HCT116 (cell line): ENCODE results near the gene PXN. TPM values are rescaled to one million over a fixed set of nuclear protein-coding genes. Genes with fewer than 3 reads are reported as not detected.

Experiments used
- ATAC-seq: fragments of 200-7000 bp; cut with Tn5 transposase; 2 replicates; pipeline ENCODE4 v1.9.1; 2020; ENCODE audit warnings: mild to moderate bottlenecking, moderate library complexity
- BruUV-seq: library from RNA; stranded (reverse); fragments of 400-500 nt; replicated peaks from 2 replicates; lab custom pipeline; 2021; lab: Mats Ljungman, UMichigan
- CTCF ChIA-PET: fragments of 300-600 bp; sonication (Branson Sonifier 250); formaldehyde crosslinking; loops from one replicate; lab custom pipeline; 2021; ENCODE audit warnings: antibody characterized with exemption; lab: Charles Lee
- POLR2A ChIA-PET: fragments of 300-600, 350-600 bp; sonication (Branson Sonifier 250); formaldehyde crosslinking; loops from one replicate; lab custom pipeline; 2021; ENCODE audit warnings: antibody characterized with exemption; lab: Charles Lee
- RAD21 ChIA-PET, 2 experiments: fragments of 300-600 bp; sonication (Branson Sonifier 250); formaldehyde crosslinking; loops; one replicate each; lab custom pipeline; 2023; ENCODE audit warnings: low total read pairs in 2 of 2; ENCODE audit not compliant: uncharacterized antibody in 2 of 2, unreplicated experiment in 2 of 2, low non-redundant PET in 1 of 2; lab: Charles Lee
- DNase-seq: peaks from one replicate; pipeline ENCODE4 v3.0.0-alpha.2; 2010; ENCODE audit warnings: low read depth, low spot score
- H2AFZ ChIP-seq: fragments of 200-600 bp; shearing (Covaris generic), sonication (generic); 2 replicates; pipeline ENCODE4 v1.6.1; 2017; ENCODE audit warnings: low read depth, mixed run types, mixed read lengths, antibody characterized with exemption, low read length; ENCODE audit not compliant: poor library complexity, severe bottlenecking
- H3K27ac ChIP-seq: 2 replicates; pipeline ENCODE4 v1.5.1; 2012; ENCODE audit warnings: low read depth, low read length
- H3K27me3 ChIP-seq: fragments of 200-600 bp; sonication (generic); 2 replicates; pipeline ENCODE4 v1.6.1; 2016; ENCODE audit warnings: mixed run types, low read length, mixed read lengths; ENCODE audit not compliant: insufficient read depth
- H3K36me3 ChIP-seq, 2 experiments: fragments of 200-500 bp in 1 of 2; fragments of 200-600 bp in 1 of 2; sonication (Bioruptor generic) in 1 of 2; sonication (generic) in 1 of 2; 2 replicates each; pipeline versions ENCODE4 v1.5.1 to v1.6.1; 2014 to 2016; ENCODE audit warnings: low read length in 2 of 2, inconsistent platforms in 1 of 2, mixed read lengths in 1 of 2, mixed run types in 1 of 2; ENCODE audit not compliant: insufficient read depth in 2 of 2, control insufficient read depth in 1 of 2
- H3K4me1 ChIP-seq, 2 experiments: fragments of 200-600 bp in 1 of 2; sonication (generic) in 1 of 2; 2 replicates each; pipeline versions ENCODE4 v1.5.1 to v1.6.1; 2012 to 2017; ENCODE audit warnings: low read length in 2 of 2, inconsistent platforms in 1 of 2, mild to moderate bottlenecking in 1 of 2, mixed read lengths in 1 of 2, mixed run types in 1 of 2, moderate library complexity in 1 of 2; ENCODE audit not compliant: insufficient read depth in 2 of 2, control insufficient read depth in 1 of 2
- H3K4me2 ChIP-seq: fragments of 200-600 bp; sonication (generic); 2 replicates; pipeline ENCODE4 v1.6.1; 2017; ENCODE audit warnings: mixed run types, low read length, mixed read lengths
- H3K4me3 ChIP-seq, 2 experiments: fragments of 200-600 bp in 1 of 2; sonication (generic) in 1 of 2; replicated peaks in 1 of 2; 2 replicates each; pipeline ENCODE4 v1.5.1; 2011 to 2016; ENCODE audit warnings: low read length in 2 of 2, control low read depth in 1 of 2, low read depth in 1 of 2, mild to moderate bottlenecking in 1 of 2, mixed read lengths in 1 of 2, mixed run types in 1 of 2
- H3K79me2 ChIP-seq: fragments of 200-600 bp; sonication (generic); 2 replicates; pipeline ENCODE4 v1.6.1; 2017; ENCODE audit warnings: mild to moderate bottlenecking, mixed run types, low read length, moderate library complexity, mixed read lengths; ENCODE audit not compliant: insufficient read depth
- H3K9ac ChIP-seq: fragments of 200-600 bp; sonication (generic); 2 replicates; pipeline ENCODE4 v1.6.1; 2016; ENCODE audit warnings: low read length, mixed read lengths
- H3K9me2 ChIP-seq: fragments of 200-600 bp; sonication (generic), shearing (Covaris generic); 2 replicates; pipeline ENCODE4 v1.6.1; 2017; ENCODE audit warnings: mixed run types, mild to moderate bottlenecking, moderate library complexity; ENCODE audit not compliant: insufficient read depth
- H3K9me3 ChIP-seq, 2 experiments: fragments of 200-500 bp in 1 of 2; fragments of 200-600 bp in 1 of 2; sonication (Bioruptor generic) in 1 of 2; sonication (generic) in 1 of 2; 2 replicates each; pipeline ENCODE4 v1.6.1; 2014 to 2017; ENCODE audit warnings: low read length in 2 of 2, mixed read lengths in 2 of 2, inconsistent platforms in 1 of 2, low read depth in 1 of 2, mild to moderate bottlenecking in 1 of 2, mixed run types in 1 of 2, moderate library complexity in 1 of 2; ENCODE audit not compliant: control insufficient read depth in 1 of 2, insufficient read depth in 1 of 2
- H4K20me1 ChIP-seq: fragments of 200-600 bp; sonication (generic), shearing (Covaris generic); 2 replicates; pipeline ENCODE4 v1.6.1; 2017; ENCODE audit warnings: mixed run types, mild to moderate bottlenecking, moderate library complexity; ENCODE audit not compliant: insufficient read depth
- CBX3 ChIP-seq: IDR thresholded peaks from 2 replicates; pipeline ENCODE4 v1.6.1; 2012; ENCODE audit warnings: low read depth
- EGR1 ChIP-seq: IDR thresholded peaks from 2 replicates; pipeline ENCODE4 v1.6.1; 2012; ENCODE audit warnings: low read depth
- ELF1 ChIP-seq: IDR thresholded peaks from 2 replicates; pipeline ENCODE4 v1.6.1; 2012; ENCODE audit warnings: low read depth, borderline replicate concordance
- EZH2 ChIP-seq: fragments of 200-600 bp; sonication (generic); IDR thresholded peaks from 2 replicates; pipeline ENCODE4 v1.6.1; 2017; ENCODE audit warnings: antibody characterized with exemption, mixed run types
- EZH2phosphoT487 ChIP-seq: fragments of 200-600 bp; IDR thresholded peaks from 2 replicates; pipeline ENCODE4 v1.6.1; 2018; ENCODE audit warnings: antibody characterized with exemption, borderline replicate concordance
- FOSL1 ChIP-seq: IDR thresholded peaks from 2 replicates; pipeline ENCODE4 v1.6.1; 2012; ENCODE audit warnings: low read depth
- JUND ChIP-seq: IDR thresholded peaks from 2 replicates; pipeline ENCODE4 v1.6.1; 2012
- POLR2AphosphoS5 ChIP-seq: IDR thresholded peaks from 2 replicates; pipeline ENCODE4 v1.6.1; 2011; ENCODE audit warnings: mild to moderate bottlenecking, low read depth, low read length, moderate library complexity
- RAD21 ChIP-seq: IDR thresholded peaks from 2 replicates; pipeline ENCODE4 v1.6.1; 2012; ENCODE audit warnings: low read depth, mild to moderate bottlenecking
- SIN3A ChIP-seq: IDR thresholded peaks from 2 replicates; pipeline ENCODE4 v1.6.1; 2012; ENCODE audit warnings: low read depth
- SP1 ChIP-seq: IDR thresholded peaks from 2 replicates; pipeline ENCODE4 v1.6.1; 2012; ENCODE audit warnings: low read depth
- TCF7L2 ChIP-seq: IDR thresholded peaks from 2 replicates; pipeline ENCODE4 v1.7.0; 2011; ENCODE audit warnings: borderline replicate concordance, inconsistent platforms; ENCODE audit not compliant: insufficient read depth, insufficient read length; ENCODE audit errors: extremely low read depth
- YY1 ChIP-seq: IDR thresholded peaks from 2 replicates; pipeline ENCODE4 v1.6.1; 2011; ENCODE audit warnings: low read length, low read depth, moderate library complexity, mild to moderate bottlenecking; ENCODE audit not compliant: insufficient replicate concordance; ENCODE audit errors: extremely low read depth
- ZBTB33 ChIP-seq: IDR thresholded peaks from 2 replicates; pipeline ENCODE4 v1.6.1; 2011; ENCODE audit warnings: mild to moderate bottlenecking, low read length, moderate library complexity; ENCODE audit not compliant: insufficient replicate concordance; ENCODE audit errors: extremely low read depth
- ZNF274 ChIP-seq: fragments of 200-500 bp; sonication (Bioruptor generic); IDR thresholded peaks from 2 replicates; pipeline ENCODE4 v1.6.1; 2014; ENCODE audit warnings: mild to moderate bottlenecking, low read depth, low read length, inconsistent platforms
- intact Hi-C: fragments of 100-400 bp; cut with micrococcal nuclease; formaldehyde crosslinking; loops from 2 replicates; pipeline ENCODE4 v1.10.0; 2022
- total RNA-seq: library from RNA; stranded (reverse); gene quantifications from one replicate; pipeline ENCODE4 v1.2.1, GENCODE V29; 2021; ENCODE audit not compliant: unreplicated experiment
- TF ChIP-seq, protein P1 (sequence below), 3 experiments: fragments of 200-600 bp in 1 of 3; sonication (generic) in 1 of 3; IDR thresholded peaks in 2 of 3; conservative IDR thresholded peaks in 1 of 3; 2 replicates each; pipeline ENCODE4 v1.5.1; 2012 to 2017; ENCODE audit warnings: low read depth in 2 of 3, low read length in 2 of 3, antibody characterized with exemption in 1 of 3, borderline replicate concordance in 1 of 3, control low read depth in 1 of 3, mild to moderate bottlenecking in 1 of 3, mixed read lengths in 1 of 3, mixed run types in 1 of 3, moderate library complexity in 1 of 3; ENCODE audit not compliant: insufficient read depth in 1 of 3
- TF ChIP-seq, protein P2 (sequence below): IDR thresholded peaks from 2 replicates; pipeline ENCODE4 v1.6.1; 2012; ENCODE audit warnings: low read depth
- TF ChIP-seq, protein P3 (sequence below): IDR thresholded peaks from 2 replicates; pipeline ENCODE4 v1.6.1; 2012

Gene PXN
- total RNA-seq, 1 experiment from 2014 or later, result 211 TPM

GRCh38 chr12:120252071-120252906 is 13.2 kb downstream of the PXN start:
- H4K20me1 ChIP-seq, result peaks cover 9% of the 10 kb centered on the region; the same call in 1 of the 2 replicates
- no TSS peak for BruUV-seq
- H3K36me3 ChIP-seq, result peaks cover 3 to 12% of the 10 kb centered on the region in 2 experiments; a peak in 2 of 4 replicates
- H3K27ac ChIP-seq, result no peak overlapping the region
- no peak overlapping the region for H2AFZ ChIP-seq
- H3K27me3 ChIP-seq, result no peaks in the 10 kb centered on the region
- DNase-seq (no peak), ATAC-seq (no peak)
- POLR2A ChIA-PET, result interaction anchor here (0.5 to 1.6 kb wide), 4 partner anchors 17 to 51 kb away, joined by 3 to 5 read pairs (median 3); partner anchors contain the start of gene RNU4-2
- no peaks in the 10 kb centered on the region for H3K9me2 ChIP-seq
- intact Hi-C loops, result no loop called here
- H3K4me2 ChIP-seq, result peak overlapping the region; percentile 48
- 0 out of 2 replicates have a peak overlapping the region, but pooled peaks have one; percentile 11 for H3K9ac ChIP-seq
- CTCF ChIA-PET, result interaction anchor here (1.1 kb wide), 1 partner anchor 24 kb away, joined by 3 read pairs; no protein-coding TSS in a partner anchor
- RAD21 ChIA-PET, result no interaction called here
- no peak overlapping the region for H3K4me3 ChIP-seq
- peaks cover 100% of the 10 kb centered on the region for H3K79me2 ChIP-seq
- H3K4me1 ChIP-seq, result peaks cover 49 to 73% of the 10 kb centered on the region in 2 experiments
- H3K9me3 ChIP-seq, result no peaks in the 10 kb centered on the region
- TF ChIP-seq TCF7L2, result no peak
- TF ChIP-seq POLR2AphosphoS5, result no peak
- TF ChIP-seq EZH2phosphoT487, result no peak
- TF ChIP-seq RAD21, result no peak
- no peak for TF ChIP-seq SIN3A
- no peak for TF ChIP-seq ZBTB33
- TF ChIP-seq FOSL1, result no peak
- TF ChIP-seq SP1, result no peak
- no peak for TF ChIP-seq EGR1
- TF ChIP-seq JUND, result no peak
- no peak for TF ChIP-seq ELF1
- no peak for TF ChIP-seq YY1
- TF ChIP-seq, protein P1, sequence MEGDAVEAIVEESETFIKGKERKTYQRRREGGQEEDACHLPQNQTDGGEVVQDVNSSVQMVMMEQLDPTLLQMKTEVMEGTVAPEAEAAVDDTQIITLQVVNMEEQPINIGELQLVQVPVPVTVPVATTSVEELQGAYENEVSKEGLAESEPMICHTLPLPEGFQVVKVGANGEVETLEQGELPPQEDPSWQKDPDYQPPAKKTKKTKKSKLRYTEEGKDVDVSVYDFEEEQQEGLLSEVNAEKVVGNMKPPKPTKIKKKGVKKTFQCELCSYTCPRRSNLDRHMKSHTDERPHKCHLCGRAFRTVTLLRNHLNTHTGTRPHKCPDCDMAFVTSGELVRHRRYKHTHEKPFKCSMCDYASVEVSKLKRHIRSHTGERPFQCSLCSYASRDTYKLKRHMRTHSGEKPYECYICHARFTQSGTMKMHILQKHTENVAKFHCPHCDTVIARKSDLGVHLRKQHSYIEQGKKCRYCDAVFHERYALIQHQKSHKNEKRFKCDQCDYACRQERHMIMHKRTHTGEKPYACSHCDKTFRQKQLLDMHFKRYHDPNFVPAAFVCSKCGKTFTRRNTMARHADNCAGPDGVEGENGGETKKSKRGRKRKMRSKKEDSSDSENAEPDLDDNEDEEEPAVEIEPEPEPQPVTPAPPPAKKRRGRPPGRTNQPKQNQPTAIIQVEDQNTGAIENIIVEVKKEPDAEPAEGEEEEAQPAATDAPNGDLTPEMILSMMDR (IDR thresholded peaks at IDR 0.05 in 2 of 3, conservative IDR thresholded peaks at IDR 0.05 in 1 of 3; ENCODE audit: borderline replicate concordance in 1 of 3, insufficient read depth in 1 of 3, low read depth in 2 of 3, low read length in 2 of 3), result no peak
- TF ChIP-seq ZNF274, result no peak
- TF ChIP-seq, protein P2, sequence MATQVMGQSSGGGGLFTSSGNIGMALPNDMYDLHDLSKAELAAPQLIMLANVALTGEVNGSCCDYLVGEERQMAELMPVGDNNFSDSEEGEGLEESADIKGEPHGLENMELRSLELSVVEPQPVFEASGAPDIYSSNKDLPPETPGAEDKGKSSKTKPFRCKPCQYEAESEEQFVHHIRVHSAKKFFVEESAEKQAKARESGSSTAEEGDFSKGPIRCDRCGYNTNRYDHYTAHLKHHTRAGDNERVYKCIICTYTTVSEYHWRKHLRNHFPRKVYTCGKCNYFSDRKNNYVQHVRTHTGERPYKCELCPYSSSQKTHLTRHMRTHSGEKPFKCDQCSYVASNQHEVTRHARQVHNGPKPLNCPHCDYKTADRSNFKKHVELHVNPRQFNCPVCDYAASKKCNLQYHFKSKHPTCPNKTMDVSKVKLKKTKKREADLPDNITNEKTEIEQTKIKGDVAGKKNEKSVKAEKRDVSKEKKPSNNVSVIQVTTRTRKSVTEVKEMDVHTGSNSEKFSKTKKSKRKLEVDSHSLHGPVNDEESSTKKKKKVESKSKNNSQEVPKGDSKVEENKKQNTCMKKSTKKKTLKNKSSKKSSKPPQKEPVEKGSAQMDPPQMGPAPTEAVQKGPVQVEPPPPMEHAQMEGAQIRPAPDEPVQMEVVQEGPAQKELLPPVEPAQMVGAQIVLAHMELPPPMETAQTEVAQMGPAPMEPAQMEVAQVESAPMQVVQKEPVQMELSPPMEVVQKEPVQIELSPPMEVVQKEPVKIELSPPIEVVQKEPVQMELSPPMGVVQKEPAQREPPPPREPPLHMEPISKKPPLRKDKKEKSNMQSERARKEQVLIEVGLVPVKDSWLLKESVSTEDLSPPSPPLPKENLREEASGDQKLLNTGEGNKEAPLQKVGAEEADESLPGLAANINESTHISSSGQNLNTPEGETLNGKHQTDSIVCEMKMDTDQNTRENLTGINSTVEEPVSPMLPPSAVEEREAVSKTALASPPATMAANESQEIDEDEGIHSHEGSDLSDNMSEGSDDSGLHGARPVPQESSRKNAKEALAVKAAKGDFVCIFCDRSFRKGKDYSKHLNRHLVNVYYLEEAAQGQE, result no peak
- no peak for TF ChIP-seq CBX3
- TF ChIP-seq, protein P3, sequence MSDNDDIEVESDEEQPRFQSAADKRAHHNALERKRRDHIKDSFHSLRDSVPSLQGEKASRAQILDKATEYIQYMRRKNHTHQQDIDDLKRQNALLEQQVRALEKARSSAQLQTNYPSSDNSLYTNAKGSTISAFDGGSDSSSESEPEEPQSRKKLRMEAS, result no peak
- TF ChIP-seq EZH2, result no peak
